ENCODE data around the gene ZNF275.

DNA sequence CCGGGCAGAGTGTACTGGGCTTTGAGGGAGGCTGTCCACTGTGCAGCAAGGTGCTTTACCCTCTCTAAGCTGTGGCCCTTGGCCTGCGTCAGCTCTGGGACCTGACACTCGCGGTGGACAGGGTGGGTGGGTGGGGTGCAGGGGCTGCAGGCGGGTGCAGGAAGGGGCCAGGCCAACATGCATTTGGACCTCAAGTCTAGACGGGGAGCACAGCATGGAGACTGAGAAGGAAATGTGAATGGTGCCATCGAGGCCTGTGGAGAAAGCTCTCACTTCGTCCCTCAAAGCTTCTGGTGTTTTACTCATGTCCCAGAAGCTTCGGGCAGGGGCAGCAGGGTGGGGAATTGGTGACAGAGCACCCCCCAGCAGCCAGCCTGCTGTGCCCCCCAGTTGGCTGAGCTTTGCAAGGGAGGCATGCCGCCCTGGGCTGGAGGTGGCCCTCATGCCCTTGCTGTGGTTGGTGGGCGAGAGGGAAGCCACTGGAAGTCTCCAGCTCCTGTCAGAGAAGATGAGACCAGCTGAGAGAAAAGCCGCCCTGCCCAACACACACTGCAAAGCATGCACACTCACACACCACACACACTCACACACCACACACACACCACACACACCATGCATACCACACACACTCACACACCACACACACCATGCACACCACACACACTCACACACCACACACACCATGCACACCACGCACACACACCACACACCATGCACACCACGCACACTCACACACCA lies 54.9 kb downstream of the ZNF275 start:
- TF ChIP-seq, protein P1, sequence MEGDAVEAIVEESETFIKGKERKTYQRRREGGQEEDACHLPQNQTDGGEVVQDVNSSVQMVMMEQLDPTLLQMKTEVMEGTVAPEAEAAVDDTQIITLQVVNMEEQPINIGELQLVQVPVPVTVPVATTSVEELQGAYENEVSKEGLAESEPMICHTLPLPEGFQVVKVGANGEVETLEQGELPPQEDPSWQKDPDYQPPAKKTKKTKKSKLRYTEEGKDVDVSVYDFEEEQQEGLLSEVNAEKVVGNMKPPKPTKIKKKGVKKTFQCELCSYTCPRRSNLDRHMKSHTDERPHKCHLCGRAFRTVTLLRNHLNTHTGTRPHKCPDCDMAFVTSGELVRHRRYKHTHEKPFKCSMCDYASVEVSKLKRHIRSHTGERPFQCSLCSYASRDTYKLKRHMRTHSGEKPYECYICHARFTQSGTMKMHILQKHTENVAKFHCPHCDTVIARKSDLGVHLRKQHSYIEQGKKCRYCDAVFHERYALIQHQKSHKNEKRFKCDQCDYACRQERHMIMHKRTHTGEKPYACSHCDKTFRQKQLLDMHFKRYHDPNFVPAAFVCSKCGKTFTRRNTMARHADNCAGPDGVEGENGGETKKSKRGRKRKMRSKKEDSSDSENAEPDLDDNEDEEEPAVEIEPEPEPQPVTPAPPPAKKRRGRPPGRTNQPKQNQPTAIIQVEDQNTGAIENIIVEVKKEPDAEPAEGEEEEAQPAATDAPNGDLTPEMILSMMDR (IDR thresholded peaks at IDR 0.05; ENCODE audit: poor library complexity), result no peak
- TF ChIP-seq EZH2 (IDR thresholded peaks at IDR 0.05; ENCODE audit: borderline replicate concordance), result no peak

Data from hepatocyte (in vitro differentiated cells).